GM19035 (cell line): ENCODE data around the gene GNL1.
A peak's percentile ranks its signal among the peaks of the same experiment; 100 is the strongest.
"Not testable (repeated sequence)": the region's sequence is repeated elsewhere in the genome, so short reads cannot be mapped to it uniquely, and the experiment has no call there.

Source experiments
- ATAC-seq: cut with Tn5 transposase; IDR thresholded peaks from one replicate; pipeline ENCODE4 v1.9.1; 2021; ENCODE audit not compliant: unreplicated experiment

The GNL1 gene

GRCh38 chr6:30556066-30556905 is at the start of gene GNL1:
GNL1 (minus strand) TSS chr6:30556489; CDS start chr6:30556203, 286 bp downstream.
- peak; percentile 83 for ATAC-seq

GRCh38 chr6:30603961-30604360 is 47.7 kb upstream of the GNL1 start:
- ATAC-seq = no peak

GRCh38 chr6:30601815-30602641 is 45.7 kb upstream of the GNL1 start:
- ATAC-seq = no peak

GRCh38 chr6:30601436-30601814 is 45.1 kb upstream of the GNL1 start:
- no peak for ATAC-seq

- no peak for ATAC-seq
Observed at GRCh38 chr6:30600451-30600961, 44.2 kb upstream of the GNL1 start.

- ATAC-seq = no peak
Observed at GRCh38 chr6:30599625-30600324, 43.5 kb upstream of the GNL1 start.

GRCh38 chr6:30598912-30599624 is 42.8 kb upstream of the GNL1 start:
- no peak for ATAC-seq

- not testable (repeated sequence) for ATAC-seq
Observed at GRCh38 chr6:30597315-30598144, 41.2 kb upstream of the GNL1 start.

- ATAC-seq = no peak
Observed at GRCh38 chr6:30592287-30592686, 36.0 kb upstream of the GNL1 start.

GRCh38 chr6:30591008-30591407 is 34.7 kb upstream of the GNL1 start:
- no peak for ATAC-seq

GRCh38 chr6:30590509-30590908 is 34.2 kb upstream of the GNL1 start:
- no peak for ATAC-seq

GRCh38 chr6:30589754-30590358 is 33.6 kb upstream of the GNL1 start:
- no peak for ATAC-seq

- ATAC-seq = no peak
Observed at GRCh38 chr6:30583921-30584320, 27.6 kb upstream of the GNL1 start.

- ATAC-seq = no peak
Observed at GRCh38 chr6:30578051-30578450, 21.8 kb upstream of the GNL1 start.

- ATAC-seq = no peak
Observed at GRCh38 chr6:30573113-30573512, 16.8 kb upstream of the GNL1 start.

- ATAC-seq = no peak
Observed at GRCh38 chr6:30572148-30572547, 15.9 kb upstream of the GNL1 start.

- no peak for ATAC-seq
Observed at GRCh38 chr6:30571762-30572082, 15.4 kb upstream of the GNL1 start.

GRCh38 chr6:30571075-30571761 is 14.9 kb upstream of the GNL1 start, which contains the start of gene ABCF1:
ABCF1 (plus strand) TSS chr6:30571442; CDS start chr6:30571488, 46 bp downstream.
- peak; percentile 93 for ATAC-seq

- peak; percentile 12 for ATAC-seq
Observed at GRCh38 chr6:30570740-30571074, 14.4 kb upstream of the GNL1 start.
